Smooth muscle cell (in vitro differentiated cells): ENCODE data around the gene PACSIN2. TPM values are rescaled to one million over a fixed set of nuclear protein-coding genes. Genes with fewer than 3 reads are reported as not detected.

ENCODE experiments used
- DNase-seq: peaks from one replicate; lab custom pipeline; 2025; ENCODE audit not compliant: unreplicated experiment; lab: John Stamatoyannopoulos, UW
- H2AFZ ChIP-seq: fragments of 200-600 bp; sonication (generic); 2 replicates; pipeline ENCODE4 v1.6.0; 2016; ENCODE audit warnings: antibody characterized with exemption, low read depth, mild to moderate bottlenecking
- H3F3A ChIP-seq: fragments of 200-600 bp; sonication (generic); 2 replicates; pipeline ENCODE4 v1.6.0; 2017; ENCODE audit warnings: antibody characterized with exemption, low read depth
- H3K27ac ChIP-seq: fragments of 200-600 bp; sonication (generic); 2 replicates; pipeline ENCODE4 v1.5.1; 2016; ENCODE audit warnings: low read depth, mild to moderate bottlenecking
- H3K27me3 ChIP-seq: fragments of 200-600 bp; sonication (generic); 2 replicates; pipeline ENCODE4 v1.6.1; 2016; ENCODE audit warnings: low read depth, mild to moderate bottlenecking
- H3K36me3 ChIP-seq: fragments of 200-600 bp; sonication (generic); 2 replicates; pipeline ENCODE4 v1.5.1; 2016; ENCODE audit warnings: low read depth
- H3K4me1 ChIP-seq: fragments of 200-600 bp; sonication (generic); 2 replicates; pipeline ENCODE4 v1.5.1; 2016; ENCODE audit warnings: low read depth
- H3K4me2 ChIP-seq: fragments of 200-600 bp; sonication (generic); 2 replicates; pipeline ENCODE4 v1.6.0; 2016; ENCODE audit warnings: mild to moderate bottlenecking
- H3K4me3 ChIP-seq: fragments of 200-600 bp; sonication (generic); 2 replicates; pipeline ENCODE4 v1.5.1; 2016; ENCODE audit warnings: mild to moderate bottlenecking
- H3K79me2 ChIP-seq: fragments of 200-600 bp; sonication (generic); 2 replicates; pipeline ENCODE4 v1.6.0; 2016; ENCODE audit warnings: low read depth, mild to moderate bottlenecking
- H3K9ac ChIP-seq: fragments of 200-600 bp; sonication (generic); 2 replicates; pipeline ENCODE4 v1.6.0; 2016; ENCODE audit warnings: low read depth
- H3K9me3 ChIP-seq: fragments of 200-600 bp; sonication (generic); replicated peaks from 2 replicates; pipeline ENCODE4 v1.5.1; 2016; ENCODE audit warnings: low read depth
- H4K20me1 ChIP-seq: fragments of 200-600 bp; sonication (generic); 2 replicates; pipeline ENCODE4 v1.6.0; 2016; ENCODE audit warnings: low read depth
- CTCF ChIP-seq: fragments of 200-600 bp; sonication (generic); IDR thresholded peaks from 2 replicates; pipeline ENCODE4 v1.5.1; 2017; ENCODE audit warnings: borderline replicate concordance, mild to moderate bottlenecking, antibody characterized with exemption; ENCODE audit not compliant: insufficient read depth, poor library complexity, severe bottlenecking
- WGBS: methylation state at CpG from one replicate; pipeline ENCODE4 v1.1.7; 2016; ENCODE audit warnings: low lambda C conversion rate; 5-methylcytosine and 5-hydroxymethylcytosine counted together
- polyA plus RNA-seq: library from polyadenylated mRNA; unstranded; fragments of >200 nt; fragmentation: Nextera tagmentation; extraction: Ambion mirVana; gene quantifications from 2 replicates; pipeline ENCODE4 v1.2.1, GENCODE V29; 2016
- total RNA-seq: library from RNA; depleted of rRNA; stranded (reverse); fragments of >200 nt; gene quantifications from 2 replicates; pipeline ENCODE4 v1.2.3, GENCODE V29; 2014

PACSIN2 gene
- total and polyA plus RNA-seq, 2 experiments from 2014 or later: 34.7 to 41.1 TPM

- Histone ChIP-seq H4K20me1 (peaks cover 92% of the 10 kb centered on the region), H3K4me1 (no peaks in the 10 kb centered on the region), H3K9me3 (no peaks in the 10 kb centered on the region), H3K27ac (no peak overlapping the region), H2AFZ (no peak overlapping the region), H3K36me3 (no peaks in the 10 kb centered on the region), H3K4me2 (no peak overlapping the region), H3K27me3 (no peaks in the 10 kb centered on the region), H3K4me3 (no peak overlapping the region), H3K79me2 (peaks cover 84% of the 10 kb centered on the region), H3F3A (no peaks in the 10 kb centered on the region), H3K9ac (no peak overlapping the region)
- no peak for DNase-seq
- 95% methylated on average over 9 of the region's 9 CpGs for WGBS
- TF ChIP-seq CTCF: no peak
These were observed 90.5 kb downstream of the PACSIN2 start for GRCh38 chr22:42924436-42924835.

- Histone ChIP-seq H4K20me1 (peaks cover 92% of the 10 kb centered on the region), H3K79me2 (peaks cover 83% of the 10 kb centered on the region), H3K4me1 (peaks cover 4% of the 10 kb centered on the region), H2AFZ (no peak overlapping the region), H3K36me3 (no peaks in the 10 kb centered on the region), H3K4me3 (no peak overlapping the region), H3K4me2 (no peak overlapping the region), H3F3A (no peaks in the 10 kb centered on the region), H3K27me3 (no peaks in the 10 kb centered on the region), H3K9ac (peak overlapping the region; percentile 68), H3K9me3 (no peaks in the 10 kb centered on the region), H3K27ac (peak overlapping the region; percentile 84)
- TF ChIP-seq CTCF: no peak
- no peak for DNase-seq
- 92% methylated on average over 13 of the region's 13 CpGs for WGBS
These were observed 92.4 kb downstream of the PACSIN2 start for GRCh38 chr22:42922374-42923191.

GRCh38 chr22:42920101-42920820 is 94.7 kb downstream of the PACSIN2 start:
- no peak overlapping the region for H3K4me2 ChIP-seq
- H3K27ac ChIP-seq: peak overlapping the region; percentile 4
- 84% methylated on average over 10 of the region's 10 CpGs for WGBS
- H2AFZ ChIP-seq: no peak overlapping the region
- no peaks in the 10 kb centered on the region for H3F3A ChIP-seq
- no peaks in the 10 kb centered on the region for H3K9me3 ChIP-seq
- H3K4me3 ChIP-seq: no peak overlapping the region
- H4K20me1 ChIP-seq: peaks cover 91% of the 10 kb centered on the region
- H3K36me3 ChIP-seq: no peaks in the 10 kb centered on the region
- H3K27me3 ChIP-seq: no peaks in the 10 kb centered on the region
- H3K4me1 ChIP-seq: peaks cover 4% of the 10 kb centered on the region
- peaks cover 85% of the 10 kb centered on the region for H3K79me2 ChIP-seq
- no peak overlapping the region for H3K9ac ChIP-seq
- TF ChIP-seq CTCF: no peak
- DNase-seq: no peak
